Stimulated activated CD4-positive, alpha-beta T cell treated with anti-CD3 and anti-CD28 coated beads, TNF-alpha, amount 100 ng/mL, for 48 hours (primary cell): ENCODE data around the gene DNAI4.
"Not testable (repeated sequence)": the region's sequence is repeated elsewhere in the genome, so short reads cannot be mapped to it uniquely, and the experiment has no call there.

Source experiments
- DNase-seq, 3 donors: peaks; one replicate each; pipeline ENCODE4 v3.0.0-alpha.2; 2020; ENCODE audit warnings: low read depth in 3 of 3

Gene DNAI4

GRCh38 chr1:66929146-66929688, 4.6 kb upstream of the DNAI4 start:
- no peak for DNase-seq

GRCh38 chr1:66927528-66927927, 2.9 kb upstream of the DNAI4 start:
- no peak for DNase-seq

- DNase-seq = no peak
Observed at GRCh38 chr1:66925944-66926343, 1.3 kb upstream of the DNAI4 start.

- DNase-seq = no peak
Observed at GRCh38 chr1:66925558-66925910, 878 bp upstream of the DNAI4 start.

- DNase-seq = no peak
Observed at GRCh38 chr1:66920543-66920942, 4.1 kb downstream of the DNAI4 start.

- no peak for DNase-seq
Observed at GRCh38 chr1:66919828-66920227, 4.8 kb downstream of the DNAI4 start.

GRCh38 chr1:66919063-66919462, 5.6 kb downstream of the DNAI4 start:
- no peak for DNase-seq

GRCh38 chr1:66917476-66917875, 7.2 kb downstream of the DNAI4 start:
- no peak for DNase-seq

- no peak for DNase-seq
Observed at GRCh38 chr1:66916320-66916719, 8.3 kb downstream of the DNAI4 start.

- not testable (repeated sequence) for DNase-seq
Observed at GRCh38 chr1:66915203-66915602, 9.5 kb downstream of the DNAI4 start.

- no peak for DNase-seq
Observed at GRCh38 chr1:66893712-66894111, 30.9 kb downstream of the DNAI4 start.

GRCh38 chr1:66890621-66891020, 34.0 kb downstream of the DNAI4 start:
- DNase-seq = no peak

- DNase-seq = no peak
Observed at GRCh38 chr1:66889030-66889429, 35.6 kb downstream of the DNAI4 start.

GRCh38 chr1:66876664-66877063, 48.0 kb downstream of the DNAI4 start:
- DNase-seq = no peak

GRCh38 chr1:66873111-66873510, 51.5 kb downstream of the DNAI4 start:
- DNase-seq = no peak

- DNase-seq = not testable (repeated sequence)
Observed at GRCh38 chr1:66872024-66872423, 52.6 kb downstream of the DNAI4 start.

GRCh38 chr1:66867501-66867900, 57.2 kb downstream of the DNAI4 start:
- no peak for DNase-seq

GRCh38 chr1:66860529-66860928, 64.1 kb downstream of the DNAI4 start:
- no peak for DNase-seq

- DNase-seq = no peak
Observed at GRCh38 chr1:66853379-66853778, 71.3 kb downstream of the DNAI4 start.

GRCh38 chr1:66852870-66853269, 71.8 kb downstream of the DNAI4 start:
- no peak for DNase-seq

GRCh38 chr1:66850989-66851388, 73.7 kb downstream of the DNAI4 start:
- no peak for DNase-seq

GRCh38 chr1:66848193-66848592, 76.5 kb downstream of the DNAI4 start:
- no peak for DNase-seq

- DNase-seq = no peak
Observed at GRCh38 chr1:66840929-66841328, 83.7 kb downstream of the DNAI4 start.

- DNase-seq = no peak
Observed at GRCh38 chr1:66834926-66835325, 89.7 kb downstream of the DNAI4 start.

GRCh38 chr1:66833112-66833511, 91.5 kb downstream of the DNAI4 start:
- no peak for DNase-seq
